ENCODE results near the gene S100A1. TPM values are rescaled to one million over a fixed set of nuclear protein-coding genes. Genes with fewer than 3 reads are reported as not detected.

The S100A1 gene
- total and polyA plus RNA-seq, 2 of the 13 experiments (the other 11 are each of a cell fraction or from before 2014, with no cell fraction given) = 120 to 251 TPM

- TF ChIP-seq ZNF318 (CRISPR knock-in tag; IDR thresholded peaks at IDR 0.05) = peak; percentile 57; the same call in 1 of the 2 replicates
- peak; percentile 99 for TF ChIP-seq PATZ1 (CRISPR knock-in tag; IDR thresholded peaks at IDR 0.05)
- no peak for TF ChIP-seq ZNF691 (CRISPR knock-in tag; IDR thresholded peaks at IDR 0.05; ENCODE audit: borderline replicate concordance, low read depth)
- TF ChIP-seq MIER3 (CRISPR knock-in tag; IDR thresholded peaks at IDR 0.05; ENCODE audit: borderline replicate concordance) = no peak
- no peak for TF ChIP-seq NFE2L1 (CRISPR knock-in tag; IDR thresholded peaks at IDR 0.05; ENCODE audit: borderline replicate concordance)
- TF ChIP-seq THAP8 (CRISPR knock-in tag; IDR thresholded peaks at IDR 0.05; ENCODE audit: borderline replicate concordance) = peak; percentile 67; the same call in 1 of the 2 replicates
- TF ChIP-seq NCOA2 (CRISPR knock-in tag; IDR thresholded peaks at IDR 0.05) = peak; percentile 8; the same call in 1 of the 2 replicates
- TF ChIP-seq ZNF609 (CRISPR knock-in tag; IDR thresholded peaks at IDR 0.05; ENCODE audit: borderline replicate concordance) = peak; percentile 80
These were observed 19.3 kb upstream of the S100A1 start (continued) for GRCh38 chr1:153608742-153609584.
